NK-92 treated with Interleukin-12 subunit alpha and Interleukin-12 subunit beta, amount 100 ng/mL, for 24 hours (cell line): ENCODE measurements around the gene NRN1L.

ENCODE experiments used
- DNase-seq: peaks from one replicate; lab custom pipeline; 2025; lab: John Stamatoyannopoulos, UW

The NRN1L gene

DNA sequence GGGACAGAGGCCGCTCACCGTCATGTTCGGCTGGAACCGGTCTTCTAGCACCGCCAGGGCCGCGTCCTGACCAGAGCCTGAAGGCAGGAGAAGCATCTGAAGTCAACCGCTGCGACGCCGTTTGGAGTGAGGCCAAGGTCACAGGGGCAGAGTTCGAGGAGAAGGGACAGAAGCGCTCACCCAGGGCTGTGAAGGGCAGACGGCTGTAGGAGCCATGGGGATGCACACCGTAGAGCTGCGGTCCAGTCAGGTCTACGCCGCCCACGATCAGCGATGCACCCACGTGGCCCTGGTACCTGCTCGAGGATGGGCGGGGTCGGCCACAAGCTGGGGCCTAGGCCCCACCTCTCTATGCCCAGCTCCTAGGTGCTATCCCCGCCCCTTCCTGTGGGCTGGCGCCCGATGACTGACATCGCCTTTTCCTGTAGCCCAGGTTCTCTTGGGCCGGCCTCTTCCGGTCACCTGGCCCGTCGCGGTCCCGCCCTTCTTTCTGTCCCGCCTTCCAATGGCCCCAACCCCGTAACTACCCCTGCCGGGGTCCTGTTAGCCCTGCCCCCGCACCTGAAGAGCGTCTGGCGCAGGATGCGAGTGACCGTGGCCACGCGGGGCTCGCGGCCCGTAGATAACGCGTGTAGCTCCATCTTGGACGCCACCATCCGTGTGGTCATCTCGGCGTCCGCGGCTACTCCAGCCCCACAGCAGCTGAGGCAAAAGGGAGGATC, 50.9 kb downstream of the NRN1L start:
- DNase-seq, result peak; percentile 92
